ENCODE data around the gene GH1. TPM values are rescaled to one million over a fixed set of nuclear protein-coding genes. Genes with fewer than 3 reads are reported as not detected.
A peak's percentile ranks its signal among the peaks of the same experiment; 100 is the strongest.
"Not testable (repeated sequence)": the region's sequence is repeated elsewhere in the genome, so short reads cannot be mapped to it uniquely, and the experiment has no call there.

Gene GH1
- not detected for total RNA-seq

GRCh38 chr17:63918789-63919305 lies at the start of gene GH1:
Gene GH1, minus strand, starts transcription at chr17:63918839. Its CDS starts 63 bp downstream, at chr17:63918776.
- H3K27me3 Mint-ChIP-seq; POLR2A ChIA-PET; H3K9me3 Mint-ChIP-seq; H3K4me1 Mint-ChIP-seq; H3K27ac Mint-ChIP-seq; H3K36me3 Mint-ChIP-seq (ENCODE audit: low read depth); H3K4me3 Mint-ChIP-seq; DNase-seq: not testable (repeated sequence)
- CTCF ChIA-PET: interaction anchor here (0.6 to 3.7 kb wide), 31 partner anchors 12 to 281 kb away, joined by 3 to 35 read pairs (median 4); partner anchors contain the start of genes CD79B and ICAM2

DNA sequence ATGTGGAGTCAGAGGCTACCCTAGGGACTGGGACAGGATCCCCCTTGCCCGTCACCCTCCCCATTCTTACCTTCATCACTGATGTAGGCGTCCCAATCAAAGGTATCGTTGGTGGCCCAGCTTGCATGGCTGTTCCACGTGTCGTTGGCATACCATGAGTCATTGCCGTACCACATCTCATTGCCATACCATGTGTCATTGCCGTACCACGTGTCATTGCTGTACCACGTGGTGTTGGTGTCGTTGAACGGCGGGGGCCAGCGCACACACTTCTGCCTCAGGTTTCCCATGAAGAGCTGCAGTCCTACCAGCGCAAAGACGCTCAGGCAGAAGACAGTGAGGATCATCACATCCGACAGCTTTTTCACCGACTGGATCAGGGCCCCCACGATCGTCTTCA lies 49.3 kb upstream of the GH1 start:
- Mint-ChIP-seq H3K36me3 (ENCODE audit: low read depth) (no peaks in the 10 kb centered on the region), H3K4me1 (peaks cover 12% of the 10 kb centered on the region), H3K4me3 (no peak overlapping the region), H3K27me3 (peaks cover 1% of the 10 kb centered on the region), H3K27ac (no peak overlapping the region), H3K9me3 (no peaks in the 10 kb centered on the region)
- CTCF ChIA-PET: interaction anchor here (0.8 to 3.4 kb wide), 4 partner anchors 18 to 87 kb away, joined by 3 to 12 read pairs (median 3); partner anchors contain the start of gene GH2
- no peak for DNase-seq
- POLR2A ChIA-PET: no interaction called here

DNA sequence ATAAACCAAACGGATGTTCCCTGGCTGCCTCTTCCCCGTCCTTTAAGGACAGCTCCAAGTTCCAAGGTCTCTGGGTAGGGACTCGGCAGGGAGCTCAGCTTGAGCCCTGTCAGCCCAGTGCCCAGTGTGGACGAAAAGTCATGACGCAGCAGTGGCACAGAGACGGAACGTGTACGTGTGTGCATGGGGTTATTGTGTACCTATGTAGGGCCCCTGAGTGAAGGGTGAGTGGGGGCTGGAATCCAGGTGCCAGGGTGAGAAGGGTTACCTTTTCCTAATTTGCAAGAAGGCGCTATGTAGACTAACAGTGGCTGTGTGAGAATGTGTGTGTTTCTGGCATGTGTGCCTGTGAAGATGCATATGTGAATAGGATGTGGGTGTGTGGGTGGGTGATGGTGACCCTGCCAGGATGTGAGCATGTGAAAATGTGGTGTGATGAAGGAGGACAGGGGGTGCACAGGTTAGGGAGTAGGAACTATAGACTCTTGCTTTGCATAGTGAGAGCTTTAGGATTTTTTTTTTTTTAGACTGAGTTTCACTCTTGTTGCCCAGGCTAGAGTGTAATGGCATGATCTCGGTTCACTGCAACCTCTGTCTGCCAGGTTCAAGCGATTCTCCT lies 48.1 kb upstream of the GH1 start:
- POLR2A ChIA-PET: no interaction called here
- H3K27me3 Mint-ChIP-seq: peaks cover 2% of the 10 kb centered on the region
- DNase-seq: peak; percentile 48
- peak overlapping the region; percentile 9 for H3K27ac Mint-ChIP-seq
- CTCF ChIA-PET: interaction anchor here (0.6 to 3.1 kb wide), 8 partner anchors 10 to 387 kb away, joined by 3 to 19 read pairs (median 4); partner anchors contain the start of gene GH2
- H3K4me3 Mint-ChIP-seq: no peak overlapping the region
- H3K4me1 Mint-ChIP-seq: peaks cover 13% of the 10 kb centered on the region
- H3K36me3 Mint-ChIP-seq (ENCODE audit: low read depth): no peaks in the 10 kb centered on the region
- no peaks in the 10 kb centered on the region for H3K9me3 Mint-ChIP-seq

DNA sequence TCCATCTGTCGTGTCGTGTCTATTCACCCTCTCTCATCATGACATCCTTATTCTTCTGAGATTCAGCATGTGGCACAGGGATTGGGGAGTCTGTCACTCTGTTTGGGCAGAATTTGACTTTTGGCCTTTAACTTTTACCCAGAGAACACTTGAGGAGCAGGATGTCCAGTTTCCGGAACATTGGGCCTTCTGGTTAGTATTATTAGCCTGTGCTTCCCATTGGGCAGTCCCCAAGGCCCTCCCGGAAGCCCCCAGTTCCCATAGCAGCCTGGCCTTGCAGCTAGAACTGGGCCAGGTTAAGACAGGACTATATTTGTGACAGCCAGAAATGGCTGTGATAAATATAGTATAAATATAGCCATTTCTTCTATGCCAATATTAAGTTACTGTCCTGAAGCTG lies 44.5 kb upstream of the GH1 start:
- POLR2A ChIA-PET: no interaction called here
- peaks cover 2% of the 10 kb centered on the region for H3K27me3 Mint-ChIP-seq

GRCh38 chr17:63962298-63962744 lies 43.7 kb upstream of the GH1 start:
- no peaks in the 10 kb centered on the region for H3K9me3 Mint-ChIP-seq
- H3K27ac Mint-ChIP-seq: peak overlapping the region; percentile 17
- H3K27me3 Mint-ChIP-seq: peaks cover 2% of the 10 kb centered on the region
- peaks cover 15% of the 10 kb centered on the region for H3K4me1 Mint-ChIP-seq
- ChIA-PET POLR2A (no interaction called here), CTCF (interaction anchor here (1.1 to 2.1 kb wide), 5 partner anchors 16 to 67 kb away, joined by 3 to 8 read pairs (median 6); no protein-coding TSS in a partner anchor)
- no peak for DNase-seq
- no peak overlapping the region for H3K4me3 Mint-ChIP-seq
- H3K36me3 Mint-ChIP-seq (ENCODE audit: low read depth): no peaks in the 10 kb centered on the region

More for the DNA sequence above, 44.5 kb upstream of the GH1 start:
- DNase-seq: no peak
- CTCF ChIA-PET: interaction anchor here (1.1 to 1.2 kb wide), 2 partner anchors 12 to 43 kb away, joined by 3 to 4 read pairs; no protein-coding TSS in a partner anchor
- H3K4me1 Mint-ChIP-seq: peaks cover 16% of the 10 kb centered on the region
- H3K9me3 Mint-ChIP-seq: no peaks in the 10 kb centered on the region
- H3K27ac Mint-ChIP-seq: no peak overlapping the region
- no peaks in the 10 kb centered on the region for H3K36me3 Mint-ChIP-seq (ENCODE audit: low read depth)
- no peak overlapping the region for H3K4me3 Mint-ChIP-seq

- Mint-ChIP-seq H3K36me3 (ENCODE audit: low read depth) (no peaks in the 10 kb centered on the region), H3K27me3 (peaks cover 2% of the 10 kb centered on the region), H3K4me3 (no peak overlapping the region), H3K27ac (no peak overlapping the region), H3K9me3 (no peaks in the 10 kb centered on the region), H3K4me1 (peaks cover 9% of the 10 kb centered on the region)
- POLR2A ChIA-PET: interaction anchor here (0.5 kb wide), 1 partner anchor 14 kb away, joined by 3 read pairs; no protein-coding TSS in a partner anchor
- CTCF ChIA-PET: interaction anchor here (0.6 to 2.1 kb wide), 8 partner anchors 9 to 67 kb away, joined by 3 to 8 read pairs (median 4); no protein-coding TSS in a partner anchor
- peak; percentile 31 for DNase-seq
Measured at GRCh38 chr17:63961355-63962212, 42.9 kb upstream of the GH1 start.

- peaks cover 2% of the 10 kb centered on the region for H3K27me3 Mint-ChIP-seq
- no peak overlapping the region for H3K4me3 Mint-ChIP-seq
- H3K36me3 Mint-ChIP-seq (ENCODE audit: low read depth): no peaks in the 10 kb centered on the region
- no peaks in the 10 kb centered on the region for H3K9me3 Mint-ChIP-seq
- ChIA-PET CTCF (interaction anchor here (1.9 kb wide), 1 partner anchor 41 kb away, joined by 7 read pairs; no protein-coding TSS in a partner anchor), POLR2A (no interaction called here)
- H3K27ac Mint-ChIP-seq: no peak overlapping the region
- DNase-seq: no peak
- H3K4me1 Mint-ChIP-seq: peaks cover 7% of the 10 kb centered on the region
Measured at GRCh38 chr17:63960430-63960829, 41.8 kb upstream of the GH1 start.

GRCh38 chr17:63960006-63960405 lies 41.4 kb upstream of the GH1 start:
- H3K36me3 Mint-ChIP-seq (ENCODE audit: low read depth): no peaks in the 10 kb centered on the region
- peaks cover 2% of the 10 kb centered on the region for H3K27me3 Mint-ChIP-seq
- ChIA-PET POLR2A (no interaction called here), CTCF (interaction anchor here (1.1 to 1.3 kb wide), 2 partner anchors 13 to 35 kb away, joined by 3 to 4 read pairs; no protein-coding TSS in a partner anchor)
- H3K27ac Mint-ChIP-seq: no peak overlapping the region
- no peak overlapping the region for H3K4me3 Mint-ChIP-seq
- peaks cover 7% of the 10 kb centered on the region for H3K4me1 Mint-ChIP-seq
- no peak for DNase-seq
- H3K9me3 Mint-ChIP-seq: no peaks in the 10 kb centered on the region

GRCh38 chr17:63956296-63956920 lies 37.8 kb upstream of the GH1 start:
- Mint-ChIP-seq H3K4me1 (peaks cover 27% of the 10 kb centered on the region), H3K4me3 (no peak overlapping the region), H3K27ac (peak overlapping the region; percentile 38), H3K36me3 (ENCODE audit: low read depth) (no peaks in the 10 kb centered on the region), H3K27me3 (no peaks in the 10 kb centered on the region), H3K9me3 (no peaks in the 10 kb centered on the region)
- DNase-seq: no peak
- ChIA-PET POLR2A (no interaction called here), CTCF (interaction anchor here (1.0 to 2.9 kb wide), 4 partner anchors 8 to 69 kb away, joined by 3 to 13 read pairs (median 6); no protein-coding TSS in a partner anchor)

DNA sequence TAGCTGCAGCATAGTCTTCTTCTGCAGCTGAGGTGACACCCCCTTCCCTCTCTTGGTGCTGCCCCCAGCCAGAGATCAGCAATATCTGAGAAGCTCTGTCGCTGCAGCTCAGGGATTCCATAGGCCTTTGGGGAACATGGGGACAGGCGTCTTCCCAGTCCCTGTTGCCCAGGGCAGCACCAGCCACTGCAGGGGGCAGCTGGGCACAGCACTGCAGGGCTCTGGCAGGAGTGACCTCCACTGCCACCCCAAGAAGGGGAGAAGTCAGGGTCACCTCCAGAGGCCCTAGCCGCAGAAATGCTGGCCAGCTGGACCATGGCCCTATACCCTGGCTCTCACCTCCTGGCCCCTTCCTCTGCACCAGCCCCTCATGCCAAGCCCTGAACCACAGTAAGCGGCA lies 37.2 kb upstream of the GH1 start:
- H3K27ac Mint-ChIP-seq: no peak overlapping the region
- CTCF ChIA-PET: interaction anchor here (1.0 to 2.9 kb wide), 5 partner anchors 9 to 69 kb away, joined by 3 to 13 read pairs (median 4); partner anchors contain the start of gene GH1
- POLR2A ChIA-PET: no interaction called here
- peaks cover 26% of the 10 kb centered on the region for H3K4me1 Mint-ChIP-seq
- no peaks in the 10 kb centered on the region for H3K27me3 Mint-ChIP-seq
- DNase-seq: no peak
- no peaks in the 10 kb centered on the region for H3K9me3 Mint-ChIP-seq
- H3K4me3 Mint-ChIP-seq: no peak overlapping the region
- H3K36me3 Mint-ChIP-seq (ENCODE audit: low read depth): no peaks in the 10 kb centered on the region

DNA sequence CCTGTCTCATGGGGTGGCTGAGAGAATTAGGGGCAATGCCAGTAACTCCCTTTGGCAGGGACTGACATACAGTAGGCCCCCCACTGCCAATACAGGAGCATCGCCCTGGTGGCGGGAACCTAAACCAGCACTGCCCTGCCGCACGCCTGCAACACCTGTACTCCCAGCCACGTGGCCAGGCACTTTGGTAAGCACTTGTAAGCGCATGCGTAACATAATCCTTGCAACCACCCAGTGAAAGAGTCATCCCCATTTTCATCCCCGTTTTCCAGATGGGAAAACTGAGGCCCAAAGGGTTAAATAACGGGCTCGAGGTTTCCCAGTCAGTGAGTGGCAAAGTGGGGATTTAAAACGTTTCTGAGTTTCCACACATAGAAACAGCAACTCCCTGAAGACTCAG lies 36.6 kb upstream of the GH1 start:
- Mint-ChIP-seq H3K27me3 (no peaks in the 10 kb centered on the region), H3K4me3 (no peak overlapping the region), H3K27ac (no peak overlapping the region), H3K36me3 (ENCODE audit: low read depth) (no peaks in the 10 kb centered on the region), H3K9me3 (no peaks in the 10 kb centered on the region), H3K4me1 (peaks cover 26% of the 10 kb centered on the region)
- ChIA-PET POLR2A (no interaction called here), CTCF (interaction anchor here (0.9 to 1.5 kb wide), 6 partner anchors 9 to 70 kb away, joined by 3 to 5 read pairs (median 4); partner anchors contain the start of gene GH1)
- DNase-seq: no peak

DNA sequence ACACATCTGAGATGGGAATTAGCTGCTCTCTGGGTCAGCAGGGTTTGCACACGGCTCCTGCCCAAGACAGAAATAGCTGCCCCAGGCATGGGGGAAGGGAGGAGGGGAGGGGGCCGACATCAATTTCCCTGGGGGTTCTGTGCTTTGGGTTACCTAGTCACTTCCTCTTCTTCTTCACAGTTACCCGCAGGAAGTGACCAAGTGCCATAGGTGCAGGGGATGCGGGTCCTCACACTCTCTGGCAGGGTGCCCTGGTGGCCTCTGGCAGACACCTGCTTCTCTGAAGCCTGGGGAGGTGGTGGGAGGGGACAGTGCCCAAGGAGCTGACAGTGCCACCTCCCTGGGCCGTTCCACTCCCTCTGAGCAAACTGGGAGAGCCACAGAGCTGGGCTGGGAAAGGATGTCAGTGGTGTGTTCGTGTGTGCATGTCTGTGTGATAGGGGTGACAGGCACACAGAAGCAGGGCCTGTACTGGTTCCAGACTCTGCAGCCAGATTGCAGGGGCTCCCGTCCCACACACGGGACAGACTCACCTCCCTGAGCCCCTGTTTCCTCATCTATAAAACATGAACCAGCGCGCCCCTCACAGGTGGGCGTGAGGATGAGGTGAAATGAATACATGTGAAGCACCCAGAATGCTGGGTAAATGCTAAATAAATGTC lies 35.9 kb upstream of the GH1 start:
- no peak overlapping the region for H3K4me3 Mint-ChIP-seq

More for the DNA sequence above, 35.9 kb upstream of the GH1 start:
- H3K27ac Mint-ChIP-seq: peak overlapping the region; percentile 69
- no peaks in the 10 kb centered on the region for H3K9me3 Mint-ChIP-seq
- ChIA-PET CTCF (interaction anchor here (0.6 to 1.5 kb wide), 8 partner anchors 9 to 106 kb away, joined by 3 to 5 read pairs (median 3); partner anchors contain the start of genes GH1 and ICAM2), POLR2A (no interaction called here)
- peaks cover 26% of the 10 kb centered on the region for H3K4me1 Mint-ChIP-seq
- peak; percentile 40 for DNase-seq
- H3K36me3 Mint-ChIP-seq (ENCODE audit: low read depth): no peaks in the 10 kb centered on the region
- H3K27me3 Mint-ChIP-seq: no peaks in the 10 kb centered on the region

All from activated CD4-positive, alpha-beta T cell treated with anti-CD3 and anti-CD28 coated beads, Interleukin-2, amount 10 ng/mL, durations not matched to agents 7 days and 5 days (primary cell).